ENCODE data around the gene LMNTD2.
A peak's percentile ranks its signal among the peaks of the same experiment; 100 is the strongest.

GRCh38 chr11:506238-506994 lies 54.1 kb downstream of the LMNTD2 start:
- TF ChIP-seq EZH2 (IDR thresholded peaks at IDR 0.05) (no peak), POLR2AphosphoS5 (IDR thresholded peaks at IDR 0.05; ENCODE audit: borderline replicate concordance, low read depth, low read length) (peak; percentile 61; the same call in 1 of the 2 replicates)
